Endodermal cell (in vitro differentiated cells): ENCODE measurements around the gene CCDC68. TPM values are rescaled to one million over a fixed set of nuclear protein-coding genes. Genes with fewer than 3 reads are reported as not detected.

Experiments
- DNase-seq: peaks from one replicate; pipeline ENCODE4 v3.0.0-alpha.2; 2017
- H3K27ac ChIP-seq: 2 replicates; pipeline ENCODE4 v1.5.1; 2013; ENCODE audit warnings: mild to moderate bottlenecking, low read depth, low read length, moderate library complexity
- H3K27me3 ChIP-seq: 2 replicates; pipeline ENCODE4 v1.6.1; 2013; ENCODE audit warnings: mild to moderate bottlenecking, low read length, moderate library complexity; ENCODE audit not compliant: insufficient read depth, control insufficient read depth, poor library complexity, severe bottlenecking
- H3K36me3 ChIP-seq: 2 replicates; pipeline ENCODE4 v1.7.0; 2013; ENCODE audit warnings: mild to moderate bottlenecking, low read length, moderate library complexity; ENCODE audit not compliant: control insufficient read depth, insufficient read depth
- H3K4me1 ChIP-seq: one replicate; pipeline ENCODE4 v1.7.0; 2013; ENCODE audit warnings: low read length; ENCODE audit not compliant: control insufficient read depth, insufficient read depth
- H3K4me3 ChIP-seq: 2 replicates; pipeline ENCODE4 v1.5.1; 2013; ENCODE audit warnings: mild to moderate bottlenecking, low read length, moderate library complexity
- H3K9ac ChIP-seq: 2 replicates; pipeline ENCODE4 v1.6.1; 2013; ENCODE audit warnings: mild to moderate bottlenecking, low read length, moderate library complexity; ENCODE audit not compliant: poor library complexity, severe bottlenecking; ENCODE audit errors: extremely low read depth
- H3K9me3 ChIP-seq: 2 replicates; pipeline ENCODE4 v1.6.1; 2013; ENCODE audit warnings: mild to moderate bottlenecking, low read length, moderate library complexity; ENCODE audit not compliant: control insufficient read depth
- H3K27ac Mint-ChIP-seq: 2 replicates; pipeline ENCODE4 v1.8.0; 2020; ENCODE audit warnings: mixed read lengths
- H3K27me3 Mint-ChIP-seq: 2 replicates; pipeline ENCODE4 v1.8.0; 2021; ENCODE audit warnings: mild to moderate bottlenecking, mixed read lengths; ENCODE audit not compliant: insufficient read depth
- H3K36me3 Mint-ChIP-seq: 2 replicates; pipeline ENCODE4 v1.8.0; 2020; ENCODE audit warnings: low read depth, mixed read lengths
- H3K4me1 Mint-ChIP-seq: 2 replicates; pipeline ENCODE4 v1.8.0; 2020; ENCODE audit warnings: mixed read lengths
- H3K4me3 Mint-ChIP-seq: 2 replicates; pipeline ENCODE4 v1.8.0; 2020; ENCODE audit warnings: mild to moderate bottlenecking, moderate library complexity, mixed read lengths
- H3K9me3 Mint-ChIP-seq: 2 replicates; pipeline ENCODE4 v1.8.0; 2020; ENCODE audit warnings: mild to moderate bottlenecking, mixed read lengths
- WGBS, 2 experiments: methylation state at CpG; one replicate each; pipeline versions ENCODE4 v1.1.5 to v1.1.7; 2013; ENCODE audit warnings: missing lambda C conversion rate in 2 of 2, mixed read lengths in 1 of 2; ENCODE audit not compliant: insufficient coverage in 1 of 2, insufficient read length in 1 of 2; 5-methylcytosine and 5-hydroxymethylcytosine counted together
- total RNA-seq, 2 donors: library from RNA; stranded (reverse); fragmentation: NEBNext Ultra II Directional in 1 of 2; extraction: Animal tissue kit (Norgen Biotek cat#: 25700) in 1 of 2; gene quantifications; 2 replicates in 1 of 2; 3 replicates in 1 of 2; pipeline ENCODE4 v1.2.1, GENCODE V29; 2021
- TF ChIP-seq, protein P1 (sequence below): fragments of 200-600 bp; sonication (generic); conservative IDR thresholded peaks from 2 replicates; pipeline ENCODE4 v1.5.0; 2021; ENCODE audit warnings: antibody characterized with exemption, mild to moderate bottlenecking

CCDC68 gene
- total RNA-seq, 2 donors from 2014 or later = 0.53 to 0.80 TPM

DNA sequence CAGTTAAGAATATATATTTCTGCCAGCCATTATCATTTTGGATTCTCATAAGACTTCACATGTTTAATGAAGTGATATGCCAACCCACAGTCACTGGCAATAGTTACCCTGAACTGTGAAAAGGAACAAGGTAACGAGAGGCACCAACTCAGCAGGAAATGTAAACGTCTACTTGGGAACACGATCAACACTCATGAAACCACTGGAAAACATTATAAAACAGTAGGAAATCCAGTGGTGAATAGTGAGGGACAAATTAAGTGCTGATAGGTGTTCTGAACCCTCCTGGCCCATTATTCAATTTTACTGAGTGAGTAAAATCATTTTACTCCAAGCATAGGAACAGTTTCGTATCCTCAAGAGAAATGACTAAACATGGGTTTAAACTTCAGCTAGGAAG is 17.1 kb downstream of the CCDC68 start:
- Histone ChIP-seq H3K4me1 (no peaks in the 10 kb centered on the region), H3K9me3 (no peaks in the 10 kb centered on the region), H3K4me3 (no peak overlapping the region), H3K27me3 (no peaks in the 10 kb centered on the region), H3K36me3 (no peaks in the 10 kb centered on the region), H3K27ac (no peak overlapping the region), H3K9ac (no peak overlapping the region)
- Mint-ChIP-seq H3K27ac (no peak overlapping the region), H3K36me3 (no peaks in the 10 kb centered on the region), H3K27me3 (no peaks in the 10 kb centered on the region), H3K4me1 (peaks cover 15% of the 10 kb centered on the region), H3K9me3 (no peaks in the 10 kb centered on the region), H3K4me3 (no peak overlapping the region)
- 91% methylated on average over 4 of the region's 4 CpGs; no CpG with 5 or more reads in 1 of the 2 experiments for WGBS, 2 experiments
- TF ChIP-seq, protein P1, sequence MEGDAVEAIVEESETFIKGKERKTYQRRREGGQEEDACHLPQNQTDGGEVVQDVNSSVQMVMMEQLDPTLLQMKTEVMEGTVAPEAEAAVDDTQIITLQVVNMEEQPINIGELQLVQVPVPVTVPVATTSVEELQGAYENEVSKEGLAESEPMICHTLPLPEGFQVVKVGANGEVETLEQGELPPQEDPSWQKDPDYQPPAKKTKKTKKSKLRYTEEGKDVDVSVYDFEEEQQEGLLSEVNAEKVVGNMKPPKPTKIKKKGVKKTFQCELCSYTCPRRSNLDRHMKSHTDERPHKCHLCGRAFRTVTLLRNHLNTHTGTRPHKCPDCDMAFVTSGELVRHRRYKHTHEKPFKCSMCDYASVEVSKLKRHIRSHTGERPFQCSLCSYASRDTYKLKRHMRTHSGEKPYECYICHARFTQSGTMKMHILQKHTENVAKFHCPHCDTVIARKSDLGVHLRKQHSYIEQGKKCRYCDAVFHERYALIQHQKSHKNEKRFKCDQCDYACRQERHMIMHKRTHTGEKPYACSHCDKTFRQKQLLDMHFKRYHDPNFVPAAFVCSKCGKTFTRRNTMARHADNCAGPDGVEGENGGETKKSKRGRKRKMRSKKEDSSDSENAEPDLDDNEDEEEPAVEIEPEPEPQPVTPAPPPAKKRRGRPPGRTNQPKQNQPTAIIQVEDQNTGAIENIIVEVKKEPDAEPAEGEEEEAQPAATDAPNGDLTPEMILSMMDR = no peak
- DNase-seq = no peak

DNA sequence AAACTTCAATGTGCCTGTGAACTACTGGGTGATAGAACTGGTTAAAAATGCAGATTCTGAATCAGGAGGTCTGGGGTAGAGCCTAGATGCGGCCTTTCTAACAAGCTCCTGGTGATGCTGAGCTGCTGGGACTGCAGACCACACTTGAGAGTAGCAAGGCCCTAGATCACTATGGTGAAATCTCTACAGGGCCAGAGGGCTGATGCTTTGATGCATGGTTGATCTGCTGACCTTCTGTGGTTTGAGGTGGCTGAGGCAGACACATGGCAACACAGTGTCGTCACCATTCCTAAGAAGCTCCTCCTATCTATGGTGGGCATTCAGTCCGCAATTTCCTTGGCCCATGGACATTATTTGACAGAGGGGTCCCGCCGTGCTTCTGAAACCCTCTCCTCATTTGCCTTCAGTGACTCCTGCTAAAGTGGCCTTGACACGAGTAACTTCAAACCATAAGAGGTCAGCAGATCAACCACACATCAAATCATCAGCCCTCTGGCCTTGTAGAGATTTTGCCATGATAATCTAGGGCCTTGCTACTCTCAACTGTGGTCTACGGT is 19.8 kb downstream of the CCDC68 start:
- no peaks in the 10 kb centered on the region for H3K27me3 ChIP-seq
- H3K9me3 Mint-ChIP-seq = no peaks in the 10 kb centered on the region
- no peak overlapping the region for H3K9ac ChIP-seq
- TF ChIP-seq, protein P1 = no peak
- H3K27ac ChIP-seq = no peak overlapping the region
- no peaks in the 10 kb centered on the region for H3K27me3 Mint-ChIP-seq
- H3K4me3 Mint-ChIP-seq = no peak overlapping the region
- no peaks in the 10 kb centered on the region for H3K4me1 ChIP-seq
- H3K36me3 Mint-ChIP-seq = no peaks in the 10 kb centered on the region
- no peaks in the 10 kb centered on the region for H3K4me1 Mint-ChIP-seq
- H3K9me3 ChIP-seq = no peaks in the 10 kb centered on the region
- no peak for DNase-seq
- no peaks in the 10 kb centered on the region for H3K36me3 ChIP-seq
- H3K4me3 ChIP-seq = no peak overlapping the region
- 76 to 80% methylated on average over 7 of the region's 7 CpGs for WGBS, 2 experiments
- H3K27ac Mint-ChIP-seq = no peak overlapping the region

DNA sequence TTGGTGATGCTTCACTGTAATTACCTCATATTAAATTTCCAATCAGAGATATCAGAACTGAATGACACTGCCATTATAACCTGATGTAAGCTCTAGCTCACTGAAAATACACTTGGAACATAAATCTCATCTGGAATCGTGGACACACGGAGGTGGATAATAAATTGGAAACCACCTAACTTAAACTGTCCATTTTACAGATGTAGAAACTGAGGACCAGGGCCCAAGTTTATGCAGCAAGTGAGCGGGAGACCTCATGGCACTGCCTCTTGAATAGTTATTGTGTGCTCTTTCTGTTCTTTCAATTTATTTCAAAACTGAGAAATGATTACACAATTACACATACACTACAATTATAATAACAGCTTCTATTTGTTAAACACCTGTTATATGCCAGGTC is 20.8 kb downstream of the CCDC68 start:
- Mint-ChIP-seq H3K27ac (no peak overlapping the region), H3K4me3 (no peak overlapping the region), H3K36me3 (no peaks in the 10 kb centered on the region), H3K27me3 (no peaks in the 10 kb centered on the region), H3K4me1 (no peaks in the 10 kb centered on the region), H3K9me3 (no peaks in the 10 kb centered on the region)
- H3K27ac ChIP-seq = no peak overlapping the region
- H3K9ac ChIP-seq = no peak overlapping the region
- DNase-seq = no peak
- H3K4me3 ChIP-seq = no peak overlapping the region
- H3K27me3 ChIP-seq = no peaks in the 10 kb centered on the region
- H3K9me3 ChIP-seq = no peaks in the 10 kb centered on the region
- TF ChIP-seq, protein P1 = no peak
- WGBS, 2 experiments = 97 to 100% methylated on average over 2 to 3 of the region's 3 CpGs
- H3K36me3 ChIP-seq = no peaks in the 10 kb centered on the region
- H3K4me1 ChIP-seq = no peaks in the 10 kb centered on the region
